Caco-2 (cell line): Measurements from ENCODE around the gene FAM76A. TPM values are rescaled to one million over a fixed set of nuclear protein-coding genes. Genes with fewer than 3 reads are reported as not detected.

Experiments
- BruUV-seq: library from RNA; stranded (reverse); fragments of 400-500 nt; replicated peaks from 2 replicates; lab custom pipeline; 2021; lab: Mats Ljungman, UMichigan
- CTCF ChIA-PET: fragments of 300-600 bp; sonication (Branson Sonifier 250); formaldehyde crosslinking; loops from one replicate; lab custom pipeline; 2022; ENCODE audit warnings: antibody characterized with exemption; lab: Charles Lee
- POLR2A ChIA-PET: fragments of 300-600 bp; sonication (Branson Sonifier 250); formaldehyde crosslinking; loops from one replicate; lab custom pipeline; 2022; ENCODE audit warnings: antibody characterized with exemption; lab: Charles Lee
- DNase-seq, 2 experiments: peaks; one replicate each; pipeline versions ENCODE4 v3.0.0 to v3.0.0-alpha.2; 2020 to 2022
- H3K27me3 ChIP-seq: replicated peaks from 2 replicates; pipeline ENCODE4 v1.6.0; 2011; ENCODE audit warnings: low read length; ENCODE audit not compliant: control insufficient read depth, insufficient read depth
- H3K36me3 ChIP-seq: 2 replicates; pipeline ENCODE4 v1.5.1; 2011; ENCODE audit warnings: low read length; ENCODE audit not compliant: control insufficient read depth, insufficient read depth
- H3K4me1 ChIP-seq: fragments of 250-450 bp; sonication (Bioruptor Pico); 2 replicates; pipeline ENCODE4 v1.5.1; 2020; ENCODE audit warnings: mild to moderate bottlenecking
- H3K4me3 ChIP-seq: 2 replicates; pipeline ENCODE4 v1.5.1; 2011; ENCODE audit warnings: low read depth, mild to moderate bottlenecking, control low read depth, low read length
- H3K9me3 ChIP-seq: fragments of 250-450 bp; sonication (Bioruptor Pico); 2 replicates; pipeline ENCODE4 v1.5.1; 2020; ENCODE audit warnings: mild to moderate bottlenecking, moderate library complexity
- H3K27ac Mint-ChIP-seq: one replicate; pipeline ENCODE4 v1.8.0; 2022; ENCODE audit warnings: mixed read lengths; ENCODE audit not compliant: unreplicated experiment
- H3K27me3 Mint-ChIP-seq: one replicate; pipeline ENCODE4 v1.8.0; 2022; ENCODE audit warnings: mixed read lengths; ENCODE audit not compliant: insufficient read depth, unreplicated experiment
- H3K36me3 Mint-ChIP-seq: one replicate; pipeline ENCODE4 v1.8.0; 2022; ENCODE audit warnings: mild to moderate bottlenecking, mixed read lengths; ENCODE audit not compliant: insufficient read depth, unreplicated experiment
- H3K4me1 Mint-ChIP-seq: one replicate; pipeline ENCODE4 v1.8.0; 2022; ENCODE audit warnings: low read depth, mixed read lengths; ENCODE audit not compliant: unreplicated experiment
- H3K4me3 Mint-ChIP-seq: one replicate; pipeline ENCODE4 v1.8.0; 2022; ENCODE audit warnings: mild to moderate bottlenecking, moderate library complexity, mixed read lengths; ENCODE audit not compliant: unreplicated experiment
- H3K9me3 Mint-ChIP-seq: one replicate; pipeline ENCODE4 v1.8.0; 2022; ENCODE audit warnings: mixed read lengths; ENCODE audit not compliant: unreplicated experiment
- CTCF ChIP-seq, 2 experiments: fragments of 200-600 bp in 1 of 2; IDR thresholded peaks; 1 replicate in 1 of 2; 2 replicates in 1 of 2; pipeline versions ENCODE4 v1.5.1 to v1.8.0; 2011 to 2022; ENCODE audit warnings: antibody characterized with exemption in 1 of 2, control low read depth in 1 of 2, inconsistent platforms in 1 of 2, low read depth in 1 of 2, low read length in 1 of 2, mild to moderate bottlenecking in 1 of 2, moderate library complexity in 1 of 2; ENCODE audit not compliant: insufficient read depth in 1 of 2, severe bottlenecking in 1 of 2, unreplicated experiment in 1 of 2
- intact Hi-C: fragments of 100-400 bp; cut with micrococcal nuclease; formaldehyde crosslinking; loops from one replicate; pipeline ENCODE4 v1.10.0; 2022; ENCODE audit not compliant: unreplicated experiment
- total RNA-seq: library from RNA; stranded (reverse); gene quantifications from 2 replicates; pipeline ENCODE4 v1.2.3, GENCODE V29; 2022

Gene FAM76A
- total RNA-seq, 1 experiment from 2014 or later = 9.8 TPM

- no peaks in the 10 kb centered on the region for H3K27me3 Mint-ChIP-seq
- H3K4me3 ChIP-seq = no peak overlapping the region
- no peaks in the 10 kb centered on the region for H3K36me3 ChIP-seq
- H3K27ac Mint-ChIP-seq = no peak overlapping the region
- DNase-seq = no peak
- H3K4me3 Mint-ChIP-seq = no peak overlapping the region
- H3K27me3 ChIP-seq = no peaks in the 10 kb centered on the region
- intact Hi-C loops = no loop called here
- ChIA-PET POLR2A (no interaction called here), CTCF (interaction anchor here (0.7 kb wide), 2 partner anchors 17 to 1383 kb away, joined by 4 to 6 read pairs; no protein-coding TSS in a partner anchor)
- no peaks in the 10 kb centered on the region for H3K9me3 ChIP-seq
- no peaks in the 10 kb centered on the region for H3K9me3 Mint-ChIP-seq
- peaks cover 29% of the 10 kb centered on the region for H3K36me3 Mint-ChIP-seq
- no peaks in the 10 kb centered on the region for H3K4me1 ChIP-seq
- no TSS peak for BruUV-seq
- no peaks in the 10 kb centered on the region for H3K4me1 Mint-ChIP-seq
- no peak for TF ChIP-seq CTCF (IDR thresholded peaks at IDR 0.05; ENCODE audit: insufficient read depth in 1 of 2, low read depth in 1 of 2, low read length in 1 of 2, severe bottlenecking in 1 of 2, unreplicated experiment in 1 of 2)
Measured at GRCh38 chr1:27741121-27741520, 15.4 kb downstream of the FAM76A start.

DNA sequence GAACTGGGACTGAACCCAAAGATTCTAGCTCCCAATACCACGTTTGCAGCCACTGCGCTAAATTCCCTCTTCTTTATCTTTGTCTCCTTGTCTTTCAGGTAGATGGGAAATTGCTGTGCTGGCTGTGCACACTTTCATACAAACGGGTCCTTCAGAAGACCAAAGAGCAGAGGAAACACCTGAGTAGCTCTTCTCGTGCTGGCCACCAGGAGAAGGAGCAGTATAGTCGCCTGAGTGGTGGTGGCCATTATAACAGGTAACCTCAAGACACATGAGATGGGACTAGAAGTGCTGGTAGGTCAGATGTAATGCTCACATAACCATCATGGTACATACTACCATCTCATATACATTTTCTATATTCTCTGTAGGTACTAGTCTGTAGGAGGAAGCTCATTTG lies 18.8 kb downstream of the FAM76A start:
- no peaks in the 10 kb centered on the region for H3K27me3 Mint-ChIP-seq
- CTCF ChIA-PET = interaction anchor here (0.6 kb wide), 2 partner anchors 16 to 19 kb away, joined by 4 read pairs; partner anchors contain the start of gene FAM76A
- H3K27ac Mint-ChIP-seq = no peak overlapping the region

GRCh38 chr1:27745466-27745865 lies 19.7 kb downstream of the FAM76A start:
- intact Hi-C loops = no loop called here
- Mint-ChIP-seq H3K36me3 (peaks cover 24% of the 10 kb centered on the region), H3K4me1 (no peaks in the 10 kb centered on the region), H3K27ac (no peak overlapping the region), H3K27me3 (no peaks in the 10 kb centered on the region), H3K9me3 (no peaks in the 10 kb centered on the region), H3K4me3 (no peak overlapping the region)
- Histone ChIP-seq H3K4me1 (no peaks in the 10 kb centered on the region), H3K27me3 (no peaks in the 10 kb centered on the region), H3K4me3 (no peak overlapping the region), H3K9me3 (no peaks in the 10 kb centered on the region), H3K36me3 (no peaks in the 10 kb centered on the region)
- ChIA-PET CTCF (no interaction called here), POLR2A (no interaction called here)
- no TSS peak for BruUV-seq
- no peak for DNase-seq
- no peak for TF ChIP-seq CTCF (IDR thresholded peaks at IDR 0.05; ENCODE audit: insufficient read depth in 1 of 2, low read depth in 1 of 2, low read length in 1 of 2, severe bottlenecking in 1 of 2, unreplicated experiment in 1 of 2)

More for the DNA sequence above, 18.8 kb downstream of the FAM76A start:
- Mint-ChIP-seq H3K4me3 (no peak overlapping the region), H3K4me1 (no peaks in the 10 kb centered on the region), H3K9me3 (no peaks in the 10 kb centered on the region), H3K36me3 (peaks cover 22% of the 10 kb centered on the region)
- Histone ChIP-seq H3K27me3 (no peaks in the 10 kb centered on the region), H3K36me3 (no peaks in the 10 kb centered on the region), H3K9me3 (no peaks in the 10 kb centered on the region), H3K4me1 (no peaks in the 10 kb centered on the region), H3K4me3 (no peak overlapping the region)
- no peak for TF ChIP-seq CTCF (IDR thresholded peaks at IDR 0.05; ENCODE audit: insufficient read depth in 1 of 2, low read depth in 1 of 2, low read length in 1 of 2, severe bottlenecking in 1 of 2, unreplicated experiment in 1 of 2)
- no peak for DNase-seq
- POLR2A ChIA-PET = no interaction called here
- BruUV-seq = no TSS peak
- intact Hi-C loops = no loop called here
